ENCODE measurements around the gene NPC2. TPM values are rescaled to one million over a fixed set of nuclear protein-coding genes. Genes with fewer than 3 reads are reported as not detected.

The NPC2 gene
- total RNA-seq, 1 experiment from 2014 or later, result 195 TPM

DNA sequence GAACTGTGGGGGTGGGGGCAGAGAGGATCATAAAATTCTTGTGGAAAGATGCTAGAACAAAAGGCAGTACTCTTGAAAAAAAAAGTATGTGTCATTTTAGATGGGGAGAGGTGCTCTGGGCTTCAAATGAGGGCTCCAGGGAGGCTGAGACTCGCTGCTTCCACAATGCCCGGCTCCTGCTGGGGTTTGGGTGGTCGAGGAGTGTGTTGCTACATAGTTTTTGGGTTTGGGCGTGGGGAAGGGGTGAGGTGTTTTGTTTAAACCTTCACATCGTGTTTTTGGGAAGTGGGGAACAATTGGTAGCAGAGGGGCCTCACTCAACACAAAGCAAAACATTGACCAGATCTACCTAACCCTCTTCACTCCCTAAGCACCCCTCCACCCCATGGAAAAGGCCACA lies 8.6 kb upstream of the NPC2 start:
- Histone ChIP-seq H3K9me3 (ENCODE audit: low read length) (no peaks in the 10 kb centered on the region), H3K79me2 (ENCODE audit: low read length) (no peaks in the 10 kb centered on the region), H3K4me1 (ENCODE audit: insufficient read depth, low read length) (no peaks in the 10 kb centered on the region), H3K9me2 (replicated peaks; ENCODE audit: low read length) (no peaks in the 10 kb centered on the region), H3K9ac (ENCODE audit: low read length) (no peak overlapping the region), H3F3A (ENCODE audit: low read length, unreplicated experiment) (no peaks in the 10 kb centered on the region), H3K4me2 (ENCODE audit: low read length) (no peak overlapping the region), H2AFZ (ENCODE audit: low read length) (no peak overlapping the region), H3K4me3 (ENCODE audit: low read length) (no peak overlapping the region), H3K27me3 (ENCODE audit: low read length) (no peaks in the 10 kb centered on the region), H4K20me1 (ENCODE audit: low read length) (no peaks in the 10 kb centered on the region), H3K36me3 (ENCODE audit: low read depth, low read length) (no peaks in the 10 kb centered on the region), H3K27ac (ENCODE audit: low read length) (no peak overlapping the region)
- intact Hi-C loops (cut with micrococcal nuclease), result loop anchor here (1.0 to 5.0 kb wide), 3 partner anchors 108 to 303 kb away; partner anchors contain the start of genes AREL1 and FCF1
- ATAC-seq (no peak), DNase-seq (no peak)
- BruUV-seq (replicated peaks), result no TSS peak
- TF ChIP-seq, protein P1, sequence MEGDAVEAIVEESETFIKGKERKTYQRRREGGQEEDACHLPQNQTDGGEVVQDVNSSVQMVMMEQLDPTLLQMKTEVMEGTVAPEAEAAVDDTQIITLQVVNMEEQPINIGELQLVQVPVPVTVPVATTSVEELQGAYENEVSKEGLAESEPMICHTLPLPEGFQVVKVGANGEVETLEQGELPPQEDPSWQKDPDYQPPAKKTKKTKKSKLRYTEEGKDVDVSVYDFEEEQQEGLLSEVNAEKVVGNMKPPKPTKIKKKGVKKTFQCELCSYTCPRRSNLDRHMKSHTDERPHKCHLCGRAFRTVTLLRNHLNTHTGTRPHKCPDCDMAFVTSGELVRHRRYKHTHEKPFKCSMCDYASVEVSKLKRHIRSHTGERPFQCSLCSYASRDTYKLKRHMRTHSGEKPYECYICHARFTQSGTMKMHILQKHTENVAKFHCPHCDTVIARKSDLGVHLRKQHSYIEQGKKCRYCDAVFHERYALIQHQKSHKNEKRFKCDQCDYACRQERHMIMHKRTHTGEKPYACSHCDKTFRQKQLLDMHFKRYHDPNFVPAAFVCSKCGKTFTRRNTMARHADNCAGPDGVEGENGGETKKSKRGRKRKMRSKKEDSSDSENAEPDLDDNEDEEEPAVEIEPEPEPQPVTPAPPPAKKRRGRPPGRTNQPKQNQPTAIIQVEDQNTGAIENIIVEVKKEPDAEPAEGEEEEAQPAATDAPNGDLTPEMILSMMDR (conservative IDR thresholded peaks at IDR 0.05; ENCODE audit: low read depth, low read length), result no peak
- TF ChIP-seq EZH2phosphoT487 (IDR thresholded peaks at IDR 0.05; ENCODE audit: borderline replicate concordance, low read length) (no peak), EZH2 (IDR thresholded peaks at IDR 0.05; ENCODE audit: low read length, unreplicated experiment) (no peak)
- POLR2A ChIA-PET (ENCODE audit: unreplicated experiment), result no interaction called here
- CTCF ChIA-PET, result interaction anchor here (1.0 to 2.0 kb wide), 4 partner anchors 8 to 303 kb away, joined by 4 to 8 read pairs (median 7); partner anchors contain the start of gene ISCA2

- no peaks in the 10 kb centered on the region for H3K4me1 ChIP-seq (ENCODE audit: insufficient read depth, low read length)
- H4K20me1 ChIP-seq (ENCODE audit: low read length), result no peaks in the 10 kb centered on the region
- intact Hi-C loops (cut with micrococcal nuclease), result loop anchor here (1.0 to 5.0 kb wide), 3 partner anchors 108 to 304 kb away; partner anchors contain the start of genes AREL1 and FCF1
- ATAC-seq (peak; percentile 76), DNase-seq (peak; percentile 85)
- CTCF ChIA-PET, result interaction anchor here (2.0 kb wide), 1 partner anchor 108 kb away, joined by 8 read pairs; no protein-coding TSS in a partner anchor
- H3K36me3 ChIP-seq (ENCODE audit: low read depth, low read length), result no peaks in the 10 kb centered on the region
- H3K4me3 ChIP-seq (ENCODE audit: low read length), result no peak overlapping the region
- POLR2A ChIA-PET (ENCODE audit: unreplicated experiment), result no interaction called here
- no peak overlapping the region for H3K9ac ChIP-seq (ENCODE audit: low read length)
- H3K27me3 ChIP-seq (ENCODE audit: low read length), result no peaks in the 10 kb centered on the region
- TF ChIP-seq, protein P1 (conservative IDR thresholded peaks at IDR 0.05; ENCODE audit: low read depth, low read length), result peak; percentile 87
- TF ChIP-seq EZH2 (IDR thresholded peaks at IDR 0.05; ENCODE audit: low read length, unreplicated experiment), result no peak
- no peaks in the 10 kb centered on the region for H3K9me2 ChIP-seq (replicated peaks; ENCODE audit: low read length)
- no peaks in the 10 kb centered on the region for H3K79me2 ChIP-seq (ENCODE audit: low read length)
- H3K4me2 ChIP-seq (ENCODE audit: low read length), result no peak overlapping the region
- no TSS peak for BruUV-seq (replicated peaks)
- H3F3A ChIP-seq (ENCODE audit: low read length, unreplicated experiment), result no peaks in the 10 kb centered on the region
- no peak overlapping the region for H3K27ac ChIP-seq (ENCODE audit: low read length)
- H3K9me3 ChIP-seq (ENCODE audit: low read length), result no peaks in the 10 kb centered on the region
- no peak overlapping the region for H2AFZ ChIP-seq (ENCODE audit: low read length)
Measured at GRCh38 chr14:74501135-74501614, 8.1 kb upstream of the NPC2 start.

DNA sequence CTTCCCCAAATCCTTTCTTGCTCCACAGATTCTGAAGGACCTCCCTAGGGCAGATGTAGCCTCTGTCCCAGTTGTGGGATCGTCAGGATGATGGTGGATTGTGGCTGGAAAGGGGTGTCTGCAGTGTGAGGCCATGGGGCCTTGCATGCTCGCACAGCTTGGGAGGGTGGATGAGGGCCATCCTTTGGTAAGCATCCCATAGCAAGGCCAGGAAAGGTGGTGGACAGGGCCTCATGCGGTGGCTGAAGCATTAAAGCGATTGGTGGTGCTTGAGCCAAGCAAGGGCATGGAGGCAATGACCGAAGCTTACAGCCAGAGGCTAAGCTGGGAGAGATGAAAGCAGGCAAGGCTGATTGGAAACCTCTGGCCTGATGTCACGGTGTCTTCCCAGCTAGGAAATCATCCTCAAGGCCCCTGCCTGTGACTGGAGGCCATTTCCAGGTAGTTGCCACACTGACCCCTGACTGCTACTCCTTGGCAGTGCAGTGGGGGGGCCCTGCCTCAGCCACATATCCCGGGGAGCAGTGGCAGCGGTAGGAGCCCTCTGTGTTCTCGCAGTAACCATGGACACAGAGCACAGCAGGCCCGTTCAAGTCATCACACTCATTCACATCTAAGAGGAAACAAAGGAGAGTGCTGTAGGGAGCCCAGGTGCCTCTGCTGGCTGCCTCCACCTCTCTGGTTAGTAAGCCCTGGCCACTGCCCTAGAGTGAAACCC lies 7.5 kb upstream of the NPC2 start:
- peaks cover 5% of the 10 kb centered on the region for H3K79me2 ChIP-seq (ENCODE audit: low read length)
- H3K4me1 ChIP-seq (ENCODE audit: insufficient read depth, low read length), result peaks cover 5% of the 10 kb centered on the region
- DNase-seq, result no peak
- H4K20me1 ChIP-seq (ENCODE audit: low read length), result no peaks in the 10 kb centered on the region
- no peaks in the 10 kb centered on the region for H3K9me3 ChIP-seq (ENCODE audit: low read length)
- H3K9ac ChIP-seq (ENCODE audit: low read length), result no peak overlapping the region
- H3K4me3 ChIP-seq (ENCODE audit: low read length), result no peak overlapping the region
- TSS peak; percentile 31 for BruUV-seq (replicated peaks)
- no peak overlapping the region for H3K4me2 ChIP-seq (ENCODE audit: low read length)
- CTCF ChIA-PET, result interaction anchor here (0.5 kb wide), 1 partner anchor 71 kb away, joined by 3 read pairs; no protein-coding TSS in a partner anchor
- H3F3A ChIP-seq (ENCODE audit: low read length, unreplicated experiment), result no peaks in the 10 kb centered on the region
- TF ChIP-seq EZH2 (IDR thresholded peaks at IDR 0.05; ENCODE audit: low read length, unreplicated experiment), result no peak
- TF ChIP-seq, protein P1 (conservative IDR thresholded peaks at IDR 0.05; ENCODE audit: low read depth, low read length), result no peak
- no peak for TF ChIP-seq EZH2phosphoT487 (IDR thresholded peaks at IDR 0.05; ENCODE audit: borderline replicate concordance, low read length)
- H3K9me2 ChIP-seq (replicated peaks; ENCODE audit: low read length), result no peaks in the 10 kb centered on the region
- H2AFZ ChIP-seq (ENCODE audit: low read length), result no peak overlapping the region
- POLR2A ChIA-PET (ENCODE audit: unreplicated experiment), result no interaction called here
- peak; percentile 37 for ATAC-seq
- no peaks in the 10 kb centered on the region for H3K36me3 ChIP-seq (ENCODE audit: low read depth, low read length)
- no peaks in the 10 kb centered on the region for H3K27me3 ChIP-seq (ENCODE audit: low read length)
- no peak overlapping the region for H3K27ac ChIP-seq (ENCODE audit: low read length)
- intact Hi-C loops (cut with micrococcal nuclease), result loop anchor here (1.0 to 5.0 kb wide), 3 partner anchors 109 to 304 kb away; partner anchors contain the start of genes AREL1 and FCF1
